GM21786 (cell line): Measurements from ENCODE around the gene INPP5K.
"Not testable (repeated sequence)": the region's sequence is repeated elsewhere in the genome, so short reads cannot be mapped to it uniquely, and the experiment has no call there.

ENCODE experiments used
- ATAC-seq: cut with Tn5 transposase; IDR thresholded peaks from one replicate; pipeline ENCODE4 v1.9.1; 2021; ENCODE audit not compliant: unreplicated experiment

Gene INPP5K

GRCh38 chr17:1548032-1548431 is 31.6 kb upstream of the INPP5K start:
- no peak for ATAC-seq

DNA sequence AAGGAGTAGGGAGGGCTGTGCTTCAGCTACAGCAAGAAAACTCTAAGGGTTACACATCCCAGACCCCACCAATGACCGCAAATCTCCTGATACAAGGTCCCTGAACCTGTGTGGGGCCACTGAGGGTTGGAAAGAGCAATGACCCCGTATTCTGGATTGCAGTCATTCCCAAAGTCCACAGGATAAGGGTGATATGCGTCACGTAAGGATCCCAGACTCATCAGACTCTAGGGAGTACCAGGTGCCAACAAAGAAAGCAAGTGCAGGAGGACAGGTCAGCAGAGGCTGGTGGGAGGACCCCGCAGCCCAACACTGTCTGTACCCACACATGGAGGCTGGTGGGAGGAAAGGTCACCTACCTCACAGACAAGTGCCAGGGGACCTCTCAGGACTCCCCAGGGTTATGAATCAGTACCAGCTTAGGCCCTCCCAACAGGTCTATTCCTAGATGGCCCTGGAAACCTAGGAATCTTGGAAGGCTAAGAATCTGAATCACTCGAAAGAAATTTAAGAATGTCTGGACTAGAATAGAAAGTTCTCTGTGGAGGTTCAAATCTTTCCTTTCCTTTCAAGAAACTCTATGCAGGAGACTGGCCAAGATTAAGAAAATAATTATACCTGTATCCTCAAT is 30.0 kb upstream of the INPP5K start:
- no peak for ATAC-seq

- ATAC-seq, result no peak
Measured at GRCh38 chr17:1545618-1546017, 29.2 kb upstream of the INPP5K start.

GRCh38 chr17:1542316-1542715 is 25.9 kb upstream of the INPP5K start:
- ATAC-seq, result no peak

DNA sequence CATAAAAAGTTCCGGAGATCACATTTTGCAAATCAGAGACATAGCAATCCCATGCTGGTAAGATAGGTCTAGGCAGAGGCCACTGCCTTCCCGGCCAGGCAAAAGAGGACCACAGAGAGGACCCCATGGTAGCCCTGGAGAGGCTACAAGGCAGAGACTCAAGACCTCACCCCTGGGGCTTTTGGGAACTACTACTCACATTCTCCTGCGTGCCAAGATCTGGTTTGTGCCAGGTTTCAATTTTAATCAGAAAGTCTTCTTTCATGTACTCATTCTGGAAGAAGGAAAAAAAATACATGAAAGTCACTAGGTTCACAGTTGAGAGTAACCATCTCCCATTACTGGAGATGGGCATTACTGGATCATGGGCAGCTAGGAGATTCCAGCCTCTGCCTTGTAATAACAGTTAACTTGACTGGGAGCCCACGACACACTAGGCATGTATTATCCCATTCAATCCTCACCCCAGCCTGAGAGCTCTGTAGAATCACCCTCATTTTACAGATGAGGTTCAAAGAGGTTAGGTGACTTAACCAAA is 25.0 kb upstream of the INPP5K start:
- no peak for ATAC-seq

DNA sequence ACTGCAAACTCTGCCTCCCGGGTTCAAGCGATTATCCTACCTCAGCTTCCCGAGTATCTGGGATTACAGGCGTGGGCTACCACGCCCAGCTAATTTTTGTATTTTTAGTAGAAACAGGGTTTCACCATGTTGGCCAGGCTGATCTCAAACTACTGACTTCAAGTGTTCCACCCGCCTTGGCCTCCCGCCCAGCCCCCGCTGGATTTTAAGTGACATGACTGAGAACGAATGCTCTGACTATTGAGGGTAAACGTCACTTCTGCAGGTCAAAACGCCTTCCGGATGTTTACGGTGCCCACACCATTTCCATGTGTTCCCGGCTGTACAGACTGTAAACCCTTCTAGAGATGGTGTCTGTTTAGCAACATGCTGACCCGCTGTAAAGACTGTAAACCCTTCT is 23.4 kb upstream of the INPP5K start:
- no peak for ATAC-seq

GRCh38 chr17:1535737-1536136 is 19.3 kb upstream of the INPP5K start:
- ATAC-seq, result no peak

- ATAC-seq, result no peak
Measured at GRCh38 chr17:1533661-1534325, 17.4 kb upstream of the INPP5K start.

- ATAC-seq, result no peak
Measured at GRCh38 chr17:1532836-1533602, 16.6 kb upstream of the INPP5K start.

- ATAC-seq, result no peak
Measured at GRCh38 chr17:1529863-1530262, 13.5 kb upstream of the INPP5K start.

DNA sequence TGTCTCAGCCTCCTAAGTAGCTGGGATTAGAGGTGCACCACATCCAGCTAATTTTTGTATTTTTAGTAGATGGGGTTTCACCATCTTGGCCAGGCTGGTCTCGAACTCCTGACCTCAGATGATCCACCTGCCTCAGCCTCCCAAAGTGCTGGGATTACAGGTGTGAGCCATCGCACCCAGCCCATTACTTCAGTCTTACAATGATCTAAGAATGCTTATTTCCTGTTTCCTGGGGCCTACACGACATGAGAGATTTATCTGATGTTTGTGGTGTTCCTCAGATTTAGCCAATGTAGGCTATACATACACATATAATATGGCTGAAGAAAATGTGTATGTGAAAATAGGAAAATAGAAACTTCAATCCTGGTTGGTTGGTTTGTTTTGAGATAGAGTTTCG is 10.5 kb upstream of the INPP5K start:
- ATAC-seq, result not testable (repeated sequence)

DNA sequence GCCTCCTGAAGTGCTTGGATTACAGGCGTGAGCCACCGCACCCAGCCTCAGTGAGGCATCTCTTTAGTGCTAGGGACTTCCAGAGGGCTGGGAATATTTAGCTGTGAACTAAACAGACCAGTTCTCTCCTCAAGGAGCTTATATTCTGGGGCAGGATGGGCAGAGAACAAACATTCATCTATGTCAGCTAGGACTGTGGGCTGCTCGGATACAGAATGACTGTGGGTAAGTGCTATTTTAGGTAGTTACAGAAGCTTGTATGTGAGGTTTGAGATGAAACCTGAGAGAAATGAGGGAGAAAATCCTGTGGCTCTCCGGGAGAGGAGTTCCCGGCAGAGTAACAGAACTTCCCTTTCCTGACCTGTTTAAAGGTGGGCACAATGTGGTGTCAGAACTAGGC is 6.2 kb upstream of the INPP5K start:
- ATAC-seq, result no peak

DNA sequence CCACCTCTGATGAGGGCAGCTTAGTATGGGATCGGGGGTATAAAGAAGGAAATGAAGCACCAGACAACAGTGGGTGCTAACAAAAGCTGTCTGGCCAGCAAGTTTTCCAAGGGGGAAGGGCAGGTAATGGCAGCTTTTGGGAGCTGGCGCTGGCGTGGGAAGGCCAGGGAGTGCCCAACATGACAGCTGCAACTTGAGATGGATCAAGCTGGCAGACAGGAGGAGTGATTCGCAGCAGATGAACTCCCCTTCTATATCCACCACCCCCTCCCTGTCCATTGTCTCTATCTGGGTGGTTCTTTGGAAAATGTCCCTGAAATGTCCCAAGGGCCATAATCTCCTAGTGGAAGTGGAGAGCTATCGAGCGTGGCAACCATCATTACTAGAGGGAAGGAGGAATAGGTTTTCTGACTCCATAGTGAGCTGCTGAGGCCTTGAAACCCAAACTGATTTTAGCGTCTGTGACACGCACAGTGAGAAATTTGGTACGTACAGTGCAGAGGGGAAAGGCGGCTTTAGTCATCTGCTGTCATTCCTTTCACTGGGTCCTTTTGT is 4.8 kb upstream of the INPP5K start:
- no peak for ATAC-seq

GRCh38 chr17:1519678-1520077 is 3.3 kb upstream of the INPP5K start:
- no peak for ATAC-seq

GRCh38 chr17:1518410-1518809 is 2.0 kb upstream of the INPP5K start:
- no peak for ATAC-seq

- ATAC-seq, result no peak
Measured at GRCh38 chr17:1515640-1516387, 598 bp downstream of the INPP5K start.

GRCh38 chr17:1512351-1512750 is 4.1 kb downstream of the INPP5K start:
- ATAC-seq, result no peak

DNA sequence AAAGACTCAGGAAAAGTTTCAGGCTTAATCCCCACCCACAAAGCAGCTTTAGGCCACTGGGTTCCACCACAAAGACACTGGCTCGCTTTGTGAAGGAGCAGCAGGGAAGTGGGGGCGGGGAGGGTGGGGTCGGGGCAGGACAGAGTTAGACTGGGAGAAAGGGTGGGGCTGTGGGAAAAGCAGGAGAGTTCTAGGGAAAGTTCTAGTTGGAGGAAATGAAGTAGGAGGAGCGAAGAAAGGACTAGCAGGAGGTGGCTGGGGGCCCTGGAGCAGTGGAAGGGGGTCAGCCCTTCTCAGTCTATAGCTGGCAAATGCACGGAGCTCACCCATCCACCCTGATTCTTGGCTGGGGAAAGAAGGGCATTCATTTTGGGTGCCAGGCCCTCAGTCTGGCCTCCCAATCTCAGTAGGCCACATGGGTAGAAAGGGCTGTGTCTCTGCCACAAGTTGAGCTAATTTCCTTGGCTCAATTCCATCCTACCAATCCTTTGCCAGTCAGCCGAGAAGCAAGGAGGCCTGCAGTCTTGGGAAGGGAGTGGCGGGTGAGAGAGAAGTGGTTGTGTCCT is 4.6 kb downstream of the INPP5K start:
- no peak for ATAC-seq

- no peak for ATAC-seq
Measured at GRCh38 chr17:1511290-1511689, 5.1 kb downstream of the INPP5K start.

DNA sequence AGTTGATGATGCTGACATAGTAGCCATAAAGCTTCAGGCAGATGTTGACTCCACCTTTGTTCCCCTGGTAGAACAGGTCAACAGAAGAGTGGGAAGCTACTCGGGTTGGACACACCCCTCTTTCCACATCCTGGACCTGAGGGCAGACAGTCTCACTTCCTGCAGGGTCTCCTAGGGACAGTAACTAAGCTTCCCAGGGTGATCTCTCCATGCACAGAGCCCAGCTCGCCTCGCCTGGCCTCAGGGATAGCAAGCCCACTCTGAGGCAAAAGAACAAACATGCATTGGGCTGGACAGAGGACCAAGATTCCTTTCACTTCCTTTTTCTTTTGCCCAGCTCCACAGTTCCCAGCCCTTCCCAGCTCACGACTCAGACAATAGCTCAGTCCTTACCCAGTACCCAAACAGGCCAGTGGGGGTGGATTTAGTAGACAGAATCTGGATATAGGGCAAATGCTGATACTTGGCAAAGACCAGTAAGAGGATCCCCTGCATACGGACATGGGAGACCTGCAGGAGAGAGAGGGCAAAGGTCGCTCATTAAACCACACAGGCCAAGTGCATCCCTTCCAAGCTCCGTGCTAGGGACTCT is 7.0 kb downstream of the INPP5K start:
- ATAC-seq, result no peak
